Measurements from ENCODE around the gene GAGE13. TPM values are rescaled to one million over a fixed set of nuclear protein-coding genes. Genes with fewer than 3 reads are reported as not detected.

The GAGE13 gene
- total RNA-seq, 1 donor from 2014 or later: not detected

Other genes with a start within 250 kb of the GAGE13 start
- gene GPKOW, start 207.8 kb upstream of the GAGE13 start, total RNA-seq: 18.7 and 19.6 TPM in 2 replicates
- 1.2 and 1.5 TPM in 2 replicates for gene MAGIX, start 168.8 kb upstream of the GAGE13 start, total RNA-seq
- gene PLP2, start 159.7 kb upstream of the GAGE13 start, total RNA-seq: 97.2 and 111 TPM in 2 replicates
- 11.8 and 13.8 TPM in 2 replicates for gene PRICKLE3, start 145.2 kb upstream of the GAGE13 start, total RNA-seq
- 0.82 and 1.6 TPM in 2 replicates for gene SYP, start 131.4 kb upstream of the GAGE13 start, total RNA-seq
- 2.6 and 3.0 TPM in 2 replicates for gene CACNA1F, start 98.2 kb upstream of the GAGE13 start, total RNA-seq
- 26.8 and 31.3 TPM in 2 replicates for gene CCDC22, start 96.1 kb upstream of the GAGE13 start, total RNA-seq
- 0.12 and 0.29 TPM in 2 replicates for gene FOXP3, start 66.9 kb upstream of the GAGE13 start, total RNA-seq
- gene PPP1R3F, start 61.8 kb upstream of the GAGE13 start, total RNA-seq: 5.9 and 7.4 TPM in 2 replicates
- gene GAGE10, start 27.9 kb upstream of the GAGE13 start, total RNA-seq: not detected in 2 replicates
- not detected in 2 replicates for gene GAGE12J, start 9.5 kb upstream of the GAGE13 start, total RNA-seq
- gene GAGE12C, start 200.6 kb downstream of the GAGE13 start, total RNA-seq: not detected in 2 replicates
- gene GAGE12D, start 210.2 kb downstream of the GAGE13 start, total RNA-seq: not detected in 2 replicates
- not detected in 2 replicates for gene GAGE12E, start 219.7 kb downstream of the GAGE13 start, total RNA-seq
- not detected in 2 replicates for gene GAGE12F, start 229.3 kb downstream of the GAGE13 start, total RNA-seq
- gene GAGE12G, start 238.8 kb downstream of the GAGE13 start, total RNA-seq: not detected in 2 replicates
- gene GAGE12H, start 248.4 kb downstream of the GAGE13 start, total RNA-seq: not detected in 2 replicates